OCI-LY7 (cell line): Measurements from ENCODE around the gene WWOX. TPM values are rescaled to one million over a fixed set of nuclear protein-coding genes. Genes with fewer than 3 reads are reported as not detected.

Source experiments
- BruUV-seq: library from RNA; stranded (reverse); fragments of 400-500 nt; replicated peaks from 2 replicates; lab custom pipeline; 2021; lab: Mats Ljungman, UMichigan
- CTCF ChIA-PET: fragments of 300-600 bp; sonication (Branson Sonifier 250); formaldehyde crosslinking; loops from one replicate; lab custom pipeline; 2022; ENCODE audit warnings: antibody characterized with exemption; ENCODE audit not compliant: unreplicated experiment; lab: Charles Lee
- POLR2A ChIA-PET: fragments of 300-600 bp; sonication (Branson Sonifier 250); formaldehyde crosslinking; loops from one replicate; lab custom pipeline; 2022; ENCODE audit warnings: antibody characterized with exemption; lab: Charles Lee
- DNase-seq: peaks from one replicate; pipeline ENCODE4 v3.0.0-alpha.2; 2015; ENCODE audit warnings: low spot score
- H2AFZ ChIP-seq: fragments of 200-600 bp; sonication (generic), shearing (Covaris generic); 2 replicates; pipeline ENCODE4 v1.6.1; 2014; ENCODE audit warnings: mild to moderate bottlenecking, antibody characterized with exemption, low read length, moderate library complexity
- H3K27ac ChIP-seq: fragments of 200-600 bp; sonication (generic); 2 replicates; pipeline ENCODE4 v1.5.1; 2014; ENCODE audit warnings: mixed run types, low read depth, mild to moderate bottlenecking, moderate library complexity, low read length, inconsistent platforms; ENCODE audit not compliant: poor library complexity, severe bottlenecking
- H3K36me3 ChIP-seq: fragments of 200-600 bp; sonication (generic); 2 replicates; pipeline ENCODE4 v1.6.1; 2014; ENCODE audit warnings: mild to moderate bottlenecking, antibody characterized with exemption, low read length, moderate library complexity, mixed read lengths; ENCODE audit not compliant: insufficient read depth
- H3K4me1 ChIP-seq: fragments of 200-600 bp; sonication (generic); 2 replicates; pipeline ENCODE4 v1.5.1; 2014; ENCODE audit warnings: mild to moderate bottlenecking, low read length; ENCODE audit not compliant: insufficient read depth, poor library complexity, severe bottlenecking
- H3K4me2 ChIP-seq: fragments of 200-600 bp; sonication (generic); 2 replicates; pipeline ENCODE4 v1.6.1; 2014; ENCODE audit warnings: mild to moderate bottlenecking, low read length
- H3K4me3 ChIP-seq: fragments of 200-600 bp; sonication (generic); 2 replicates; pipeline ENCODE4 v1.5.1; 2014; ENCODE audit warnings: mild to moderate bottlenecking, low read depth, low read length; ENCODE audit not compliant: poor library complexity, severe bottlenecking
- H3K79me2 ChIP-seq: fragments of 200-600 bp; sonication (generic); 2 replicates; pipeline ENCODE4 v1.6.1; 2016; ENCODE audit warnings: low read depth, mild to moderate bottlenecking, low read length, moderate library complexity, mixed read lengths; ENCODE audit not compliant: insufficient read depth
- H3K9me2 ChIP-seq: fragments of 200-600 bp; sonication (generic); 2 replicates; pipeline ENCODE4 v1.6.1; 2016; ENCODE audit warnings: mild to moderate bottlenecking, low read length, mixed read lengths; ENCODE audit not compliant: insufficient read depth
- H3K9me3 ChIP-seq: fragments of 200-600 bp; sonication (generic); 2 replicates; pipeline ENCODE4 v1.6.1; 2014; ENCODE audit warnings: mild to moderate bottlenecking, mixed run types, low read length, mixed read lengths
- H4K20me1 ChIP-seq: fragments of 200-600 bp; sonication (generic); 2 replicates; pipeline ENCODE4 v1.6.1; 2014; ENCODE audit warnings: mild to moderate bottlenecking, antibody characterized with exemption, low read length, moderate library complexity, mixed read lengths; ENCODE audit not compliant: insufficient read depth
- CTCF ChIP-seq: fragments of 200-600 bp; sonication (generic); conservative IDR thresholded peaks from 2 replicates; pipeline ENCODE4 v1.5.1; 2014; ENCODE audit warnings: mild to moderate bottlenecking, antibody characterized with exemption, low read length, moderate library complexity, mixed read lengths
- EZH2phosphoT487 ChIP-seq: fragments of 200-600 bp; sonication (generic); IDR thresholded peaks from 2 replicates; pipeline ENCODE4 v1.6.1; 2018; ENCODE audit warnings: low read depth, borderline replicate concordance, mild to moderate bottlenecking, mixed run types, antibody characterized with exemption, low read length, moderate library complexity, mixed read lengths
- intact Hi-C: fragments of 100-400 bp; cut with micrococcal nuclease; formaldehyde crosslinking; loops from one replicate; pipeline ENCODE4 v1.10.0; 2022; ENCODE audit not compliant: unreplicated experiment
- total RNA-seq, 2 experiments: library from RNA; depleted of rRNA in 1 of 2; stranded (reverse); fragments of >200 nt in 1 of 2; shearing (Covaris generic) in 1 of 2; gene quantifications; 2 replicates each; pipeline ENCODE4 v1.2.3, GENCODE V29; 2014 to 2022

WWOX gene
- total RNA-seq, 2 experiments from 2014 or later = 40.2 to 47.6 TPM

GRCh38 chr16:79079656-79080420 lies 980.4 kb downstream of the WWOX start:
- Histone ChIP-seq H3K27ac (no peak overlapping the region), H3K4me3 (no peak overlapping the region), H3K9me2 (no peaks in the 10 kb centered on the region), H2AFZ (no peak overlapping the region), H3K79me2 (no peaks in the 10 kb centered on the region), H3K9me3 (no peaks in the 10 kb centered on the region), H3K4me1 (no peaks in the 10 kb centered on the region), H4K20me1 (no peaks in the 10 kb centered on the region), H3K36me3 (no peaks in the 10 kb centered on the region), H3K4me2 (no peak overlapping the region)
- POLR2A ChIA-PET = no interaction called here
- TF ChIP-seq CTCF (no peak), EZH2phosphoT487 (no peak)
- no peak for DNase-seq
- CTCF ChIA-PET = no interaction called here
- no TSS peak for BruUV-seq
- intact Hi-C loops = no loop called here

GRCh38 chr16:79081297-79082066 lies 982.0 kb downstream of the WWOX start:
- DNase-seq = no peak
- H3K27ac ChIP-seq = no peak overlapping the region
- intact Hi-C loops = no loop called here

More at GRCh38 chr16:79081297-79082066, 982.0 kb downstream of the WWOX start:
- no peak overlapping the region for H3K4me3 ChIP-seq
- H4K20me1 ChIP-seq = no peaks in the 10 kb centered on the region
- H2AFZ ChIP-seq = no peak overlapping the region
- no peaks in the 10 kb centered on the region for H3K36me3 ChIP-seq
- ChIA-PET POLR2A (no interaction called here), CTCF (no interaction called here)
- H3K4me2 ChIP-seq = no peak overlapping the region
- no peaks in the 10 kb centered on the region for H3K79me2 ChIP-seq
- BruUV-seq = no TSS peak
- no peaks in the 10 kb centered on the region for H3K9me2 ChIP-seq
- H3K9me3 ChIP-seq = no peaks in the 10 kb centered on the region
- no peak for TF ChIP-seq EZH2phosphoT487
- TF ChIP-seq CTCF = no peak
- H3K4me1 ChIP-seq = no peaks in the 10 kb centered on the region
